T-helper 2 cell (primary cell): ENCODE results near the gene OR51D1.

Source experiments
- DNase-seq, 5 experiments: peaks; one replicate each; pipeline versions ENCODE4 v3.0.0 to v3.0.0-alpha.2; 2012 to 2022

The OR51D1 gene

DNA sequence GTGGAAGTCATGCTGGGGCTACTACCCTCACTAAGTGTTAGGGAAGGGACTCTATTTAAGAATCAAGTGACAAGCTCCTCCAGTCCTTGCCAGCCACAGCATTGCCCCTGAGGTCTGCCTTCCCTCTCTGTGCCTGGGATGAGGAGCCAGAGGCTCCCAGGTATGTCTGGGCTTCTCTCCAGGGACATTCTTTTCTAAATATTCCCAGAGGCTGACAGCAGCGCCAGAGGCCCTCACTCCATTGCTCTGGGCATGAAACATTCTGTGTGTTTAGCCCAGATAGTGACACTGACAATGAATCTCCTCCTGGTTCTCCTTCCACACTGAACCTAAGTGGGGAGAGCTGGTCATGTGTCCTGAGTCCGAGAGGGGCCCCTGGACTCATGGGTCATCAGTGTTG is 8.7 kb downstream of the OR51D1 start:
- DNase-seq: no peak

GRCh38 chr11:4647766-4648165 is 10.5 kb downstream of the OR51D1 start:
- no peak for DNase-seq

DNA sequence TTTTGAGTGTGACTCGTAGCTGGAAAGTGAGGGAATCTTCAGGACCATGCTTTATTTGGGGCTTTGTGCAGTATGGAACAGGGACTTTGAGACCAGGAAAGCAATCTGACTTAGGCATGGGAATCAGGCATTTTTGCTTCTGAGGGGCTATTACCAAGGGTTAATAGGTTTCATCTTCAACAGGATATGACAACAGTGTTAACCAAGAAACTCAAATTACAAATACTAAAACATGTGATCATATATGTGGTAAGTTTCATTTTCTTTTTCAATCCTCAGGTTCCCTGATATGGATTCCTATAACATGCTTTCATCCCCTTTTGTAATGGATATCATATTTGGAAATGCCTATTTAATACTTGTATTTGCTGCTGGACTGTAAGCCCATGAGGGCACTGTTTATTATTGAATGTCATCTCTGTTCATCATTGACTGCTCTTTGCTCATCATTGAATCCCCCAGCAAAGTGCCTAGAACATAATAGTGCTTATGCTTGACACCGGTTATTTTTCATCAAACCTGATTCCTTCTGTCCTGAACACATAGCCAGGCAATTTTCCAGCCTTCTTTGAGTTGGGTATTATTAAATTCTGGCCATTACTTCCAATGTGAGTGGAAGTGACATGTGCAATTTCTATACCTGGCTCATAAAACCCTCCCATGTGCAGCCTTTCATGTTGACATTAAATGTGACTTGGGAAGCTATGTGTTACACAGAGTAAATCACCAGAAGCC is 17.5 kb downstream of the OR51D1 start:
- DNase-seq: no peak

DNA sequence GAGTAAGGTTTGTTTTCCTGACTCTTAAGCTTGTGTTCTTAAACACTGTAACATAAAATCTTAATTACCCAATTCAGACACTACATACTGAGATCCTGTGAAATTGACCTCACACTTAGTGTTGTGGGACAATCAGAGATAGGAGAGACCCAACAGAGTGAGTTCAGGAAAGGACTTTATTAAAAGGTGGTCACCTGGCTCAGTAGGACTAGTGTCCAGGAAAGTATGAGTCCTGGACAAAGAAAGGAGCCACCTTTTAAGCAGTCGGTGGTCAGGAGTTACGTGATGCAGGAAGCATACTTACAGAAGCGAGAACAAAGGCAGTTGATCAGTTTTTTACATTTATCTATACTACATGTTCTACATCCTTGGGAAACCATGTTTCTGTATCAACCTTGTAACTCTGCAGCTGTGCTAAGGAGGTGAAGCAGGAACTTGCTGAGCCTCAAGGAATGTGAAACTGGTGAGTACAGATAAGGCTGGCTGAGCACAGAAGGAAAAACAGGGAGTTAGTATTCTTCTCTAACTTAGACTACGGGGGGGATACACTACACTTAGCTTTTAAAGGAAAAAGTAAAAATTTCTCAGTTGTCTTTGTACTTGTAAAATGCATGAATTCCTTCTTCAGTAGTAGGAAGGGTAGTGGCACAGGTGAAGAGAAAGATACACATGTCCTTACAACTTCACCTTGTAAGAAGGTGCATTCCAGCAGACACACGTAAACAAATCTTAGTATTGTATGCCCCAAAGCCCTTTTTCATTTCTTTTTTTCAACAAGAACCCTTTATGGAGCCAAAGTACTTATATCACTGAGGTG is 21.6 kb downstream of the OR51D1 start:
- no peak for DNase-seq

DNA sequence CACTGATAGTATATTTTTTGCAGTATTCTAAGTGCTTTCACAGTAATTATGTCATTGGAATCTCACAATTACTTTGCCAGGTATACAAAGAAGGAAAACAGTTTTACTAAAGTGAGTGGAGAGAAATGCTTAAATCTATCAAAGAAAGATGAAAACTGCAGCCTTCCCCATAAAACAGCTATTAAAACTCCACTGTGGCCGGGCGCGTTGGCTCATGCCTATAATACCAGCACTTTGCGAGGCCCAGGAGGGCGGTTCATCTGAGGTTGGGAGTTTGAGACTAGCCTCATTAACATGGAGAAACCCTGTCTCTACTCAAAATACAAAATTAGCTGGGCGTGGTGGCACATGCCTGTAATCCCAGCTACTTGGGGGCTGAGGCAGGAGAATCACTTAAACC is 25.6 kb downstream of the OR51D1 start:
- DNase-seq: no peak

DNA sequence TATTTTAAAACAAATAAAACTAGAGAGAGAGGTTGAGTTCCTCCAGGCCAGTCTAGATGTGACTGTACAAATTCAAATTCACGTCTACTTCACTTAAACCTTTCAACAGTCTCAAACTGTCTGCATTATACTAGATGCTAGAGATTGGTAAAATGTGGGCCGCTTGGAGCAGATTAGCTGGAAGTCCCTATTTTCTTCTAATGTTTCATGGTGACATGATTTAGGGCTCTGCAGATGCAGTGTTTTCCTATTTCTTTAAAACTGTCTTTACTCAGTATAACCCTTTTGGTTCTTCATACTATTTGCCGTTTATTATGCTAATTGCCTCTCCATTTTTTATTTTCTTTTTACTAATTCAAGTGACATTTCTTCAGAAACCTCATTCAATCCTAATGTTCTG is 26.9 kb downstream of the OR51D1 start:
- no peak for DNase-seq

- no peak for DNase-seq
Observed at GRCh38 chr11:4664786-4665185, 27.5 kb downstream of the OR51D1 start.

DNA sequence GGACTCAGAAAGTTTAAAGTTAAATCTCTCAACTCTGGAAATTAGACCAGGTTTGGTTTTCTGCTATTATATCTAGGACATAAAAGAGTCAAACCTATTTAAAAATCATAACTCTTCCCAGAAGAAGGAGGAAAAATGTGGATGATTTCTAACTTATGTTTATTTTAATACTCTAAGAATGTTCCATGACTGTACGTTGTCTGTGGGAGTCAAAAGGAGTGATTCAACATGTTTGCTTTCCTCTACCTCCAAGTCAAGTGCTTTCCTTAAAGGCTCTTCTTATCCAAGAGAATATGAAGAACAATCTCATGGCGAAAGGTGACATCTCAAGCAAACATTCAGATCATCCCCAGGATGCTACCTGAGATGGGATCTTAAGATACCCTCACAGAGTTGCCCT is 28.1 kb downstream of the OR51D1 start:
- no peak for DNase-seq

GRCh38 chr11:4671741-4672140 is 34.5 kb downstream of the OR51D1 start:
- DNase-seq: no peak

DNA sequence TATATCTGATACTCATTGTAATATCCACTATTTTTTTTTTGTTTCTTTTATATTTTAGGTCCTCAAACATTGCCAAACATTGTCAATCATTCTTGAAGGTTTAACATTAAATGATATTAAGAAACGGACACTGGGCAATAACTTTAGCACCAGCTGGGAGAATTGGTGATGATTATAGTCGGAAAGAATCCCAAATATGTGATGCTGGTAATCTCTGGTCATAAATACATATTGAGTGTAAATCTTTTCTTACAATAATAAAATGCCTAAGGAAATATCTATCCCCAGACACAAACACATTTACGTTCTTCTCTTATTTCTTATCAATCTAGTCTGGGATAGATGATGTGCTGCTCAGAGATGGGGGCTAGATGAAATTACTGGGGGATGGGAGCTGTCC is 35.2 kb downstream of the OR51D1 start:
- DNase-seq: no peak

GRCh38 chr11:4673781-4674180 is 36.5 kb downstream of the OR51D1 start:
- no peak for DNase-seq

- no peak for DNase-seq
Observed at GRCh38 chr11:4677948-4678347, 40.7 kb downstream of the OR51D1 start.

DNA sequence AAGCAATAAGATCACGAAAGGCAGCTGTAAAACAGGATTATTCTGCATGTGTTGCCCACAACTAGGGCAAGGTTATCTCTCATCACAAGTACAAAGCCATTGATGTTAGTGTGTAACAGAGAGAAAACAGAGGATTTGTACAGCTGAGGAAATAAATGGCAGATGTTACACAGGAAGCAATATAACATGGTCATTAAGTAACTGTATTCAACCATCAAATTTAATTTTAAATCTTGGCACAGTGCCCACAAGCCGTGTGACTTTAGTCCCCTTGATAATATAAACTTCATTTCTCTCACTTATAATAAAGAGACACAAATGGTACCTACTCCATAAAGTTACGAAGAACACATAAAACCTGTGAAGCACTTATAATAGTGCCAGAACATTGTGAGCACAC is 43.1 kb downstream of the OR51D1 start:
- DNase-seq: no peak

- DNase-seq: no peak
Observed at GRCh38 chr11:4682623-4683419, 45.5 kb downstream of the OR51D1 start.

GRCh38 chr11:4684631-4685285 is 47.5 kb downstream of the OR51D1 start:
- DNase-seq: no peak
